ENCODE results near the gene KCNH8. TPM values are rescaled to one million over a fixed set of nuclear protein-coding genes. Genes with fewer than 3 reads are reported as not detected.

KCNH8 gene
- total and polyA plus RNA-seq, 10 of the 15 experiments (the other 5 are each of a cell fraction or from before 2014, with no cell fraction given): under 0.01 to 0.18 (median 0.07) TPM; not detected in 2

DNA sequence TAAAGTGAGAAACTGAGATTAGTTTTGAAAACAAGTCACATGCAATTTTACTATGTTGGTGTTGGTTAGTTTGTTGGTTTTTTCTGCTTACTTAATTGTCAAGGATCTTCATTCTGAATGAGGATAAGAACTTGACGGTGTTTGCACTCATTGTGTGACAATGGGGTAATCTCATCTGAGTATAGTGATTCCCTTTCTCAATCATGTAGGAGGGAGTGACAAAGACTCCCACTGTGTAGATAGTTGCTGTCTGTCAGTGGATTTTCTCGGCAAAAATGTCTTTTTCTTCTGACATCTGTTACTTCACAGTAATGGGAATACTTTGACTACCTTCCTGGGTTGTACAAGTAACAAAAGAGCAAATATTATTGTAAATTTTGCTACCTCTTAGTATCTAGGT, 23.5 kb downstream of the KCNH8 start (continued):
- TF ChIP-seq, protein P1, sequence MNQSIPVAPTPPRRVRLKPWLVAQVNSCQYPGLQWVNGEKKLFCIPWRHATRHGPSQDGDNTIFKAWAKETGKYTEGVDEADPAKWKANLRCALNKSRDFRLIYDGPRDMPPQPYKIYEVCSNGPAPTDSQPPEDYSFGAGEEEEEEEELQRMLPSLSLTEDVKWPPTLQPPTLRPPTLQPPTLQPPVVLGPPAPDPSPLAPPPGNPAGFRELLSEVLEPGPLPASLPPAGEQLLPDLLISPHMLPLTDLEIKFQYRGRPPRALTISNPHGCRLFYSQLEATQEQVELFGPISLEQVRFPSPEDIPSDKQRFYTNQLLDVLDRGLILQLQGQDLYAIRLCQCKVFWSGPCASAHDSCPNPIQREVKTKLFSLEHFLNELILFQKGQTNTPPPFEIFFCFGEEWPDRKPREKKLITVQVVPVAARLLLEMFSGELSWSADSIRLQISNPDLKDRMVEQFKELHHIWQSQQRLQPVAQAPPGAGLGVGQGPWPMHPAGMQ (IDR thresholded peaks at IDR 0.05; ENCODE audit: borderline replicate concordance): no peak
- TF ChIP-seq EED (IDR thresholded peaks at IDR 0.05; ENCODE audit: low read depth) (no peak), CBX3 (IDR thresholded peaks at IDR 0.05; ENCODE audit: borderline replicate concordance, low read depth) (no peak), PAX5 (IDR thresholded peaks at IDR 0.05; ENCODE audit: borderline replicate concordance, low read depth, low read length) (no peak), LARP7 (IDR thresholded peaks at IDR 0.05) (no peak)

DNA sequence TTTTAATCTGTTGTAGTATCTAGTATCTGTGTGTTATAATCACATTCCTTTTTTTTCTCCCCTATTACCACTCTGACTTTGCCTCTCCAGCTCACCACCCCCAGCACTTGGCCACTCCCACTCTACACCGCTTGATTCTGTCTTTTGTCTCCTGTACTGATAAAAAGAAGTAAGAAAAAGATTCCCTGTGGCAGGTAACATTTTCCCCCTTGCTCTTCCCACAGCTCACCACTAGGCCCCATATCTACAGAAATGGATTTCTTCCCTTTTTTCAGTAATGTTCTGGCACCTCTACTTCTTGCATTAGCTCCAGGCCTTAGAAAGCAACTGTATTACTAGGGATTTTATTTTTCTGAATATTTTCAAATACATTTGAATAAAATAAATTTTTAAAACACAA, 25.6 kb downstream of the KCNH8 start:
- Histone ChIP-seq H3K4me1 (ENCODE audit: control insufficient read depth, insufficient read depth, low read length) (no peaks in the 10 kb centered on the region), H3K36me3 (ENCODE audit: control insufficient read depth in 2 of 2, insufficient read depth in 2 of 2, low read length in 1 of 2) (no peaks in the 10 kb centered on the region), H3K27me3 (replicated peaks in 1 of 2; ENCODE audit: control insufficient read depth in 2 of 2, insufficient read depth in 2 of 2, low read length in 1 of 2) (no peaks in the 10 kb centered on the region), H3K4me3 (no peak overlapping the region), H3K9ac (ENCODE audit: control insufficient read depth, insufficient read depth, low read length) (no peak overlapping the region), H3K9me3 (replicated peaks; ENCODE audit: control insufficient read depth, insufficient read depth, low read length) (no peaks in the 10 kb centered on the region), H4K20me1 (ENCODE audit: control insufficient read depth, insufficient read depth) (no peaks in the 10 kb centered on the region), H2AFZ (ENCODE audit: control insufficient read depth, low read depth, low read length) (no peak overlapping the region), H3K27ac (ENCODE audit: control insufficient read depth, insufficient read depth) (no peak overlapping the region), H3K79me2 (ENCODE audit: control insufficient read depth, insufficient read depth, low read length) (no peaks in the 10 kb centered on the region), H3K4me2 (ENCODE audit: control insufficient read depth, insufficient read depth) (no peak overlapping the region)
- ATAC-seq: no peak
- ChIA-PET CTCF (no interaction called here), POLR2A (no interaction called here), SMC1A (ENCODE audit: uncharacterized antibody, unreplicated experiment) (no interaction called here), RAD21 (ENCODE audit: unreplicated experiment) (no interaction called here)
- intact Hi-C loops (cut with micrococcal nuclease; ENCODE audit: unreplicated experiment): no loop called here
- no peak for DNase-seq (ENCODE audit: low read depth, low spot score)
- no peak for TF ChIP-seq RBBP5 (conservative IDR thresholded peaks at IDR 0.05)
- TF ChIP-seq BMI1 (IDR thresholded peaks at IDR 0.05; ENCODE audit: borderline replicate concordance): no peak
- TF ChIP-seq SIX5 (IDR thresholded peaks at IDR 0.05; ENCODE audit: low read depth, low read length, severe bottlenecking): no peak
- TF ChIP-seq, protein P2, sequence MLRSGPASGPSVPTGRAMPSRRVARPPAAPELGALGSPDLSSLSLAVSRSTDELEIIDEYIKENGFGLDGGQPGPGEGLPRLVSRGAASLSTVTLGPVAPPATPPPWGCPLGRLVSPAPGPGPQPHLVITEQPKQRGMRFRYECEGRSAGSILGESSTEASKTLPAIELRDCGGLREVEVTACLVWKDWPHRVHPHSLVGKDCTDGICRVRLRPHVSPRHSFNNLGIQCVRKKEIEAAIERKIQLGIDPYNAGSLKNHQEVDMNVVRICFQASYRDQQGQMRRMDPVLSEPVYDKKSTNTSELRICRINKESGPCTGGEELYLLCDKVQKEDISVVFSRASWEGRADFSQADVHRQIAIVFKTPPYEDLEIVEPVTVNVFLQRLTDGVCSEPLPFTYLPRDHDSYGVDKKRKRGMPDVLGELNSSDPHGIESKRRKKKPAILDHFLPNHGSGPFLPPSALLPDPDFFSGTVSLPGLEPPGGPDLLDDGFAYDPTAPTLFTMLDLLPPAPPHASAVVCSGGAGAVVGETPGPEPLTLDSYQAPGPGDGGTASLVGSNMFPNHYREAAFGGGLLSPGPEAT (IDR thresholded peaks at IDR 0.05; ENCODE audit: low read depth): no peak
- no peak for TF ChIP-seq STAT1 (conservative IDR thresholded peaks at IDR 0.05)
- TF ChIP-seq, protein P1 (IDR thresholded peaks at IDR 0.05; ENCODE audit: borderline replicate concordance): no peak
- no peak for TF ChIP-seq LARP7 (IDR thresholded peaks at IDR 0.05)
- TF ChIP-seq SIN3A (IDR thresholded peaks at IDR 0.05; ENCODE audit: low read depth, low read length): no peak
- no TSS peak for BruUV-seq (replicated peaks)
- in situ Hi-C loops (cut with MboI): no loop called here
- WGBS (ENCODE audit: insufficient coverage, insufficient replicate concordance, low lambda C conversion rate, missing lambda C conversion rate): 100% methylated on average over 1 of the region's 1 CpG
- no peak for FAIRE-seq
